Right forelimb (tissue), 1 donor: Measurements from ENCODE around the gene PAAF1.

Source experiments
- DNase-seq: peaks from one replicate; pipeline ENCODE4 v3.0.0-alpha.2; 2018

The PAAF1 gene

DNA sequence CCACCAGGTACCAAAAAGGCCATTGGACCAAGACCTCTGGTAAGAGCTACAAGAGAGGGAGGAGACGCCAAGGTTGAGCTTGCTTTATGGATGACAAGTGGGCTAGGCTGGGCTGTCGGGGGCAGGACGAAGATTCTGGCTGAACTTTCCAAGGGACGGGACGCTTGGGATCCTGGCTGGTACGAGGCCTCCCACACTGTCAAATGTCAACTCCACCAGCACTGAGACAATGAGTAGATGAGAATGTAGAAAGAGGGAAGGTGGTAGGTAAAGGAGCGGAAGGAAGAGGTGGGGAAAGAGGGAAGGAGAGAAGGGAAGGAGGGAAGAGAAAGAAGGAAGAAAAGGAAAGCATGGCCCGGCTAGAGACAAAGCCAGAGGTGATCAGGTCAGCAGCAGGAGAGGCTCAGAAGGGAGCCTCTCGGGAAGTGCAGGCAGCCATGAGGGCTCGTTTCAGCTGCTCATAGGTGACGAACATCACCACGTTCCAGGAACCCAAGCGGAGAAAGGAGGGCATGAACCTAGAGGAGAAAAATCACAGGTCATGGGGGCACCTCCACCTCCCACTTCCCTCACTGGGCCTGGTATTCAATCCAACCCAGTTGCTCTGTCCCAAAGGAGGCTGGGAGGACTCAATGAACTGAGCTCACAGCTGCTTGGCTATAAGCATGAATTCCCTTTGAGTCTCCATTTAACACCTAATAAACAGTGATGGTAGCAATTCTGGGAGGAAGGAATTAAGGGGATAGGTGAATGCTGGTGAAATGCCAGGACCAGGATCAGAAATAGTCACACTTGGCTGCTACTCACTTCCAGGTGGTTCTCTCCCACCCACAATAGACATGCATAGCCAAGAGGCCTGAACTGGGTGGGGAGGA is 98.0 kb downstream of the PAAF1 start:
- no peak for DNase-seq

DNA sequence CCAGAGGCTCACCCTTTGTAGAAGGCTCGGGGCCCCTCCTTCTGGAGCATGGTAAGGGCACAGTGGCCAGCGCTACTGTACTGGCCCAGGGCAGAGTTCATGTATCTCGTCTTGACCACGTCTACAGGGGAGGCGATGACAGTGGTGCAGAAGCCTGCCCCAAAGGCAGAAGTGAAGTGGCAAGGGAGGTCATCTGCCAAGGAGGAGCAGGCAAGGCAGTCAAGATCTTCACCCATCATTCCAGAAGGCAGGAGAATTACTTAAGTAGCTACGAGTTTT is 98.6 kb downstream of the PAAF1 start:
- DNase-seq, result no peak

DNA sequence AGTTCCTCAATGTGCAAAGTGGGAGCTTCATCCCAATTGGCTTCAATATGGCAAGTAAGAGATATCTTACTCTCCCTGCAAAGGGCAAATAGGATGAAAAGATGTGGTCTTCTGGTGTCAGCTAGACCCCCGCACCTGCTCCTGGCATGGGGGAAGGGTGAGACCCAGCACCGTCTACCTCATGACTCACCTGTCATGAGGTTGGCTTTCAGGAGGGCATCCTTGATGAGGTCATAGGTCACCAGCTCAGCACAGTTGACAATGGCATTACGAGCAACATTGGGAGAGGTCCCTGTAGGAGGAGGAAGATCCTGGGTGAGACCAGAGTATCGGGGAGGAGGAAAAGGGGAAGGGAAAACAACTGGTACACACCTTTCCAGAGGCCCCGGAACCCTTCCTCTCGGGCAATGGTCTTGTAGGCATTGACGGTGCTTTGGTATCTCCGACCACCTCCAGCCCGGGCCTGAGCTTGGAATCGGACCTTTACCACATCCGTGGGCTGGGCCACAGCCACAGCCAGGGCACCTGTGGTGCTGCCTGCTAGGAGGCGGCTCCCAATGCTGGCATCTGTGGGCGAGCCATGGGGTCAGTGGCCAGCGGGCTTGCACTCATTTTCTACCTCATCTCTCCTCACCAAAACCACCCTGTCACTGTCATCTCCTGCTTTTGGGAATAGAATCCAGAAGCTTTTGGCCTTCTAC is 99.8 kb downstream of the PAAF1 start:
- DNase-seq, result no peak

DNA sequence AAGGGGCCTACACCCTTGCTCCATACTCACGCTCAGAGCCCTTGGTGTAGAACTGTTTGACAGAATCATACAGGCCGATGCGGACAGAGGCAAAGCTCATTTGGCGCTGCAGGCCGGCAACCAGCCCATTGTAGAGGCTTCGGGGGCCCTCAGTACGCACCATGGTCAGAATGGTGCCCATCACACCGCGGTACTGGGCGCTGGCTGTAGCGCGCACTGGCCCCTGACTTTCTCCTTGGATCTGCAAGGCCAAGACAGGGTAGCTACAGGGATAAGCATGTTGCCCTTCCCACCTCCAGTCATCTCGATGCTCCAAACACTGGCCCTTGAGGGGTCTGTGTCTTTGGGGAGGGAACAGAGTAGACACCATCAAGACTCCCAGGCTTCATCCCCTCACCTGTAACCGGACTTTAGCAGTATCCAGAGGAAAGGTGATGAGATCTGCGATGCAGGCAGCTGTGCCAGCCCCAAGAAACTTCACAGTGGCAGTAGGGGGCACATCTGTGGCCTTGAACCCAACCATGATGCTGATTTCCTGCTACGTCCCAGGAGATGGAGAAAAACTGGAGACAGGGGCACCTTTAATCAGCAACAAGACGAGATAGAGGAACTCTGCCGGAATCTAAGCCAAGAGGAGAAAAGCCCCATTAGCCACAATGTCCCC is 101.2 kb downstream of the PAAF1 start:
- DNase-seq, result no peak

DNA sequence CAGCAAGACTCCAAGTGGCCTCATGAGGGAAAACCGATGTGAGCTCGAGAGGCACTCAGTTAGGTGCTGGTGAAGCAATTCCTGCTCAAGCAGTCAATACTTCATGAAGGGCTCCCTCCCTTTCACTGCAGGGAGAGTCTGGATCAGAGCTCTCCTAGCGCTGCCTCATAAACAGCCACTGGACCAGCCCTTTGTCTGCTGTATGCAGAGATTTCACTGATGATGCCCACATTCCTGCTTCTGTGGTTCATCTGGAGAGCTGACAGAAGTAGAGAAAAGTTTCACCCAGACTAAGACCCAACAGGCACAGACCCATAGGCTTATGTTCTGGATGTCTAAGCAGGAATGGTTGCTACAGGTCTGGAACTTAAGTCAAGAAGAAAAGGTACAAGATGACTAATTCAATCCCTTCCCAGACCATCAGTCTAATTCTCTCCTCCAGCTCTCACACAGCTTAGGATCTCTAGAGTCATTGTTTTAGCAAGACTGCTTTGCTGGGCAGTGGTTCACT is 101.8 kb downstream of the PAAF1 start:
- DNase-seq, result no peak

DNA sequence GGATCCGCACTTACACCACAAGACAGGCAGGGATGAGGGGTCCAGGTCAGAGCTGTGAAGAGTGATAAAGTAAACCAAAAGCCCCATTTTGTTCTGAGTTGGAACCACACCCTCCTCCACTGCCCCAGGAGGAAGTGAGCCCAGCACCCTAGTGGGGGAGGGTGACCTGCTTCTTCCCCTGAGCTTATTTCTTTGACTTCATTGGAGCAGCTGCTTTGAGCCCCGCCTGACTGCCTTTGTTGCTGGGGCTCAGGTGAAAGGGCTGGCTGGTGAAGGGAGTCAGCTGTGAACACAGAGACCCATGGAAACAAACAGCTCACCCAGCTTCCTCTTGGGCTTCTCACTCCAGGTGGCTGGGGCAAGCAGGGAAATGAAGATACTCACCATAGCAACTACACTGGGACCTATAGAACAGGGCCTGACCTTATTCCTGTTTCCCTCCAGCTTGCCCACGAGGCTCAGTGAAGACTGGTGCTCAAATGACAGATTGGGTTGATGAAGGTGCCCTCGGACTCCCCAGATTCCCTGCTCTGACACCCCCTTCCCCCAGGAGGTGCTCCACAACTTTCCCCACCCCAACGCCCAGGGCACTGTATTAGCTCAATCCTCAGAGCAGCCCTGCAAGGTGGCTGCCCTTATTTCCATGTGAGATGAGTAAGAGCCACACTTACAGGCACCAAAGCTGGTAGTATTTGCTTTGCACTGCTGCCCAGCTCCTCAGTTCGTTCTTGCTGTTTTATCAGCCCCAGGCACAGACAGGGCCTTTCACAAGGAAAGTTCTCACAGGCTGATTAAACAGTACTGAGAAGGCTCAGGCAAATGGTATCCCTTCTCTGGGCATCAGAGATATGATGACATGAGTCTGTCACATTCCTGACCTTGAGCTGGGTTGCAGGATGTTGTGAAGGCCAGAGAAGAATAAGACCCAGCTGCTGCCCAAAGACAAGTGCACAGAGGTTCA is 103.5 kb downstream of the PAAF1 start:
- DNase-seq, result no peak
